ENCODE results near the gene QRICH2. TPM values are rescaled to one million over a fixed set of nuclear protein-coding genes. Genes with fewer than 3 reads are reported as not detected.
A peak's percentile ranks its signal among the peaks of the same experiment; 100 is the strongest.

The QRICH2 gene
- total and polyA plus RNA-seq, 9 of the 15 experiments (the other 6 are each of a cell fraction or from before 2014, with no cell fraction given): 0.03 to 1.6 (median 0.81) TPM

DNA sequence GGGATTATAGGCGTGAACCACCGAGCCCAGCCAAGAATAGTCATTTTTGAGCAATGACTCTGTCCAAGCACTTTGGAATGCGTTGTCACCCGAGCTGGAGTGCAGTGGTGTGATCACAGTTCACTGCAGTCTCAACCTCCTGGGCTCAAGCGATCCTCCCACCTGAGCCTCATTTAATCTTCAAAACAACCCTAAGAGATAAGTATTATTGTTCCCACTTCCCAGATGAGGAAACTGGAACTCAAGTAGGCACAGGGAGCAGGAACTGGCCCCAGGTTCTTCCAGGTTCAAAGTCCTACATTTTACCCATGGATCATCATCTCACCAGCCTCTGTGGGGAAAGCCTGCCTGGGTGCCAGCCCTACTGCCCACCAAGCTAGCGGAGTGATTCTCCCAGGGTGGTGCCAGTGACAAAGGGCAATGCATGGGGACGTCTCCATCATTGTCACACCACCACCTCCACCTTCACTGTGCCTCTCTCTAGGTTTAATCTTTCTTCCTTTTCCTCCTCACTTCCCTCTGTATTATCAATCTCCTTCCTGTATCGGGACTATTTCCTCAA, 56.5 kb downstream of the QRICH2 start:
- POLR2A ChIA-PET: interaction anchor here (1.0 to 17.8 kb wide), 5 partner anchors 9 to 19 kb away, joined by 3 to 227 read pairs (median 4); partner anchors contain the start of gene UBALD2
- 9% methylated on average over 8 of the region's 8 CpGs for WGBS (ENCODE audit: insufficient coverage, low coverage, missing lambda C conversion rate)
- Histone ChIP-seq H3K9ac (ENCODE audit: insufficient read depth in 1 of 2, low read depth in 2 of 2, low read length in 2 of 2) (no peak overlapping the region), H3K79me2 (ENCODE audit: control insufficient read depth, insufficient read depth, low read length) (no peaks in the 10 kb centered on the region), H3K9me1 (ENCODE audit: control insufficient read depth, insufficient read depth, low read length) (no peaks in the 10 kb centered on the region), H3K4me2 (ENCODE audit: insufficient read depth, low read length) (no peak overlapping the region), H2AFZ (ENCODE audit: low read depth, low read length) (no peak overlapping the region), H3K27me3 (ENCODE audit: control insufficient read depth in 2 of 2, insufficient read depth in 2 of 2, low read length in 2 of 2) (no peaks in the 10 kb centered on the region), H3K27ac (ENCODE audit: extremely low read depth, low read depth, low read length) (no peak overlapping the region), H4K20me1 (replicated peaks; ENCODE audit: control insufficient read depth, insufficient read depth, low read length) (no peaks in the 10 kb centered on the region), H3K4me1 (replicated peaks in 1 of 2; ENCODE audit: control insufficient read depth in 2 of 2, insufficient read depth in 2 of 2, low read length in 2 of 2) (peaks cover 5 to 8% of the 10 kb centered on the region in 2 experiments; a peak in 4 of 5 replicates), H3K9me3 (replicated peaks; ENCODE audit: control insufficient read depth, insufficient read depth, low read depth, low read length) (no peaks in the 10 kb centered on the region), H3K4me3 (no peak overlapping the region), H3K36me3 (ENCODE audit: control insufficient read depth, insufficient read depth, low read length) (no peaks in the 10 kb centered on the region)
- ATAC-seq (no peak), FAIRE-seq (no peak), DNase-seq (ENCODE audit: extremely low read depth in 1 of 4, low spot score in 3 of 4) (no peak)
- intact Hi-C loops (cut with micrococcal nuclease) (no loop called here), in situ Hi-C loops (cut with MboI) (no loop called here)
- TF ChIP-seq NFE2 (IDR thresholded peaks at IDR 0.05; ENCODE audit: low read depth) (0 out of 2 replicates have a peak, but pooled peaks have one; percentile 22), HEY1 (CRISPR knock-in tag; IDR thresholded peaks at IDR 0.05; ENCODE audit: borderline replicate concordance) (no peak), ETV5 (CRISPR knock-in tag; IDR thresholded peaks at IDR 0.05; ENCODE audit: low read depth) (no peak), BHLHE40 (IDR thresholded peaks at IDR 0.05; ENCODE audit: low read length) (0 out of 2 replicates have a peak, but pooled peaks have one; percentile 23), PHB (CRISPR knock-in tag; IDR thresholded peaks at IDR 0.05) (no peak)
- BruUV-seq (replicated peaks): no TSS peak
- CTCF ChIA-PET (ENCODE audit: low intra/inter-chr PET ratio): no interaction called here

DNA sequence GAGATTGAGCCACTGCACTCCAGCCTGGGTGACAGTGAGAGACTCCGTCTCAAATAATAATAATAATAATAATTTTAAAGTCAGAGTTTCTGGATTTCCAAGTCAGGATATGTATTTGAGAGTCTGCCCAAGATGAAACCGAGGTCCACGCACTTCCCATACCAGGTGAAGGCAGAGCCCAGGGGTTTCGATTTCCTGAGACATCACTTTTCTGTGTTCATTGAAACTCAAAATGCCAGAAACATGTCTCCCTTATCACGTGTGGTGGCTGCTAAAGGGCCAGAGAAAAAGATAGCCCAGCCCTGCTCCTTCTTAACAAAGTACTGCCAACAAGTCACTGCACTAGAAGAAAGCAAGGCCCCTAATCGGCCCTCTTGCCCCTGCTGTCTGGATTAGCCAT, 57.9 kb downstream of the QRICH2 start:
- in situ Hi-C loops (cut with MboI) (no loop called here), intact Hi-C loops (cut with micrococcal nuclease) (no loop called here)
- no peak for ATAC-seq
- Histone ChIP-seq H3K79me2 (ENCODE audit: control insufficient read depth, insufficient read depth, low read length) (no peaks in the 10 kb centered on the region), H3K4me3 (no peak overlapping the region), H3K27ac (ENCODE audit: extremely low read depth, low read depth, low read length) (no peak overlapping the region), H3K9ac (ENCODE audit: insufficient read depth in 1 of 2, low read depth in 2 of 2, low read length in 2 of 2) (no peak overlapping the region), H2AFZ (ENCODE audit: low read depth, low read length) (no peak overlapping the region), H3K4me2 (ENCODE audit: insufficient read depth, low read length) (no peak overlapping the region), H3K9me3 (replicated peaks; ENCODE audit: control insufficient read depth, insufficient read depth, low read depth, low read length) (no peaks in the 10 kb centered on the region), H3K36me3 (ENCODE audit: control insufficient read depth, insufficient read depth, low read length) (no peaks in the 10 kb centered on the region), H4K20me1 (replicated peaks; ENCODE audit: control insufficient read depth, insufficient read depth, low read length) (no peaks in the 10 kb centered on the region), H3K27me3 (ENCODE audit: control insufficient read depth in 2 of 2, insufficient read depth in 2 of 2, low read length in 2 of 2) (no peaks in the 10 kb centered on the region), H3K9me1 (ENCODE audit: control insufficient read depth, insufficient read depth, low read length) (no peaks in the 10 kb centered on the region), H3K4me1 (replicated peaks in 1 of 2; ENCODE audit: control insufficient read depth in 2 of 2, insufficient read depth in 2 of 2, low read length in 2 of 2) (peaks cover 10 to 15% of the 10 kb centered on the region in 2 experiments; a peak in 3 of 5 replicates)
- BruUV-seq (replicated peaks): no TSS peak
- FAIRE-seq: no peak
- DNase-seq (ENCODE audit: extremely low read depth in 1 of 4, low spot score in 3 of 4): no peak
- ChIA-PET POLR2A (interaction anchor here (1.7 to 17.8 kb wide), 2 partner anchors 9 to 21 kb away, joined by 9 to 227 read pairs; no protein-coding TSS in a partner anchor), CTCF (ENCODE audit: low intra/inter-chr PET ratio) (no interaction called here)
- 55% methylated on average over 6 of the region's 6 CpGs for WGBS (ENCODE audit: insufficient coverage, low coverage, missing lambda C conversion rate)
- no peak for TF ChIP-seq MAFF (IDR thresholded peaks at IDR 0.05; ENCODE audit: low read length)
- TF ChIP-seq NFRKB (IDR thresholded peaks at IDR 0.05; ENCODE audit: low read depth): no peak
- no peak for TF ChIP-seq THRAP3 (IDR thresholded peaks at IDR 0.05; ENCODE audit: borderline replicate concordance)
- no peak for TF ChIP-seq ILK (tag; IDR thresholded peaks at IDR 0.05; ENCODE audit: borderline replicate concordance, low read depth)
- TF ChIP-seq, protein P1, sequence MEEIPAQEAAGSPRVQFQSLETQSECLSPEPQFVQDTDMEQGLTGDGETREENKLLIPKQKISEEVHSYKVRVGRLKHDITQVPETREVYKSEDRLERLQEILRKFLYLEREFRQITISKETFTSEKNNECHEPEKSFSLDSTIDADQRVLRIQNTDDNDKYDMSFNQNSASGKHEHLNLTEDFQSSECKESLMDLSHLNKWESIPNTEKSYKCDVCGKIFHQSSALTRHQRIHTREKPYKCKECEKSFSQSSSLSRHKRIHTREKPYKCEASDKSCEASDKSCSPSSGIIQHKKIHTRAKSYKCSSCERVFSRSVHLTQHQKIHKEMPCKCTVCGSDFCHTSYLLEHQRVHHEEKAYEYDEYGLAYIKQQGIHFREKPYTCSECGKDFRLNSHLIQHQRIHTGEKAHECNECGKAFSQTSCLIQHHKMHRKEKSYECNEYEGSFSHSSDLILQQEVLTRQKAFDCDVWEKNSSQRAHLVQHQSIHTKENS (CRISPR knock-in tag; IDR thresholded peaks at IDR 0.05): no peak
- no peak for TF ChIP-seq RBM17 (IDR thresholded peaks at IDR 0.05; ENCODE audit: borderline replicate concordance, low read depth, low read length)
- TF ChIP-seq CHD4 (IDR thresholded peaks at IDR 0.05; ENCODE audit: insufficient read depth, insufficient replicate concordance, low read depth, low read length, poor library complexity, severe bottlenecking): no peak
- TF ChIP-seq PTBP1 (IDR thresholded peaks at IDR 0.05; ENCODE audit: low read depth, low read length): no peak
- TF ChIP-seq KLF16 (IDR thresholded peaks at IDR 0.05): no peak
- TF ChIP-seq HSF4 (CRISPR knock-in tag; IDR thresholded peaks at IDR 0.05; ENCODE audit: borderline replicate concordance): no peak
- no peak for TF ChIP-seq HNRNPL (IDR thresholded peaks at IDR 0.05; ENCODE audit: low read depth, low read length)
- no peak for TF ChIP-seq RBFOX2 (IDR thresholded peaks at IDR 0.05; ENCODE audit: low read depth, low read length)

Data from K562 (cell line).